Hindlimb muscle (tissue), 1 donor: Measurements from ENCODE around the gene OR4P4. TPM values are rescaled to one million over a fixed set of nuclear protein-coding genes. Genes with fewer than 3 reads are reported as not detected.

Experiments
- DNase-seq: peaks from one replicate; pipeline ENCODE4 v3.0.0-alpha.2; 2013
- polyA plus RNA-seq: library from polyadenylated mRNA; unstranded; fragments of 120-200 nt; gene quantifications from one replicate; pipeline ENCODE4 v1.2.1, GENCODE V29; 2013; ENCODE audit not compliant: insufficient read length

OR4P4 gene
- 0.15 TPM for polyA plus RNA-seq

DNA sequence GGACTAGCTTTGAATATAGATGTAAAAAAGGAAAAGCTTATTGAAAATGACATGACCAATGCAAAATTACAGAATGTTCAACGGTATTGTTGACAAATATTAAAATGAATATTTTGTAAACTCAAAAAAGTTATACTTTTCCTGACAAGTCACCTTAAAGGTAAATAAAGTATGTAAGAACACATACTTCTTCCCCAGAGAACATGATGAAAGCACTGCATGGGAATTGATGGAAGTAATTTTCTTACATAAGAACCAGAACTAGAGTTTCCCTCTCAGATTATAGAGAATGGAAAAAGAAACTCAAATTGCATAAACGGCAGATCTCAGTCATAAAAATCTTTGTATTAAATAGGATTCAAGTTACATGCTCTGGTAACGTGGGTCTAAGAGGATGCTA, at the start of gene OR4P4:
OR4P4 (plus strand) TSS at position 301 of the 400 bp plus-strand sequence.
- no peak for DNase-seq

DNA sequence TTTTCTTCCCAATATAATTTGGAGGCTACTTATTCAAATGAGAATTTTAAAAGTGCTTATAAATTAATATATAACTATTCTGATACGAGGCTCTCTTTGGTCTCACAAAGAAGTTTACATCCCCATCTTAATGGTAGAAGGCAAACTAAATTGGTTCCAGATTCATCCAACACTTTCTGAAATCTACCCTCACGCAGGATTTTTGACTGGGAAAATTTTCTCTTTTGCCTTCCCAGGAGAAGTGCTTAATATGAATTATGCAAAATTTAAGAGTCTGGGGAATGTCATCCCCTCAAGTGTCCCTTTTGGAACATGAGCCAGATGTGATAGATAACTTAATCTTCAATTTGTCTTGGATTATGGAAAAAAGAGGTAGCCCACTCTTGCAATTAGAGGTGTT, 27.4 kb upstream of the OR4P4 start, which contains the start of gene OR4C11:
OR4C11 (minus strand) TSS at position 101 of the 400 bp plus-strand sequence. CDS start 3,272 bp downstream, outside the sequence.
- DNase-seq: no peak

GRCh38 chr11:55624531-55624930, 10.4 kb upstream of the OR4P4 start:
- DNase-seq: no peak

GRCh38 chr11:55648027-55648426, 13.1 kb downstream of the OR4P4 start, which contains the start of gene OR4S2:
Gene OR4S2, plus strand, starts transcription at chr11:55648327. Its CDS starts 2,577 bp downstream, at chr11:55650904.
- DNase-seq: no peak

DNA sequence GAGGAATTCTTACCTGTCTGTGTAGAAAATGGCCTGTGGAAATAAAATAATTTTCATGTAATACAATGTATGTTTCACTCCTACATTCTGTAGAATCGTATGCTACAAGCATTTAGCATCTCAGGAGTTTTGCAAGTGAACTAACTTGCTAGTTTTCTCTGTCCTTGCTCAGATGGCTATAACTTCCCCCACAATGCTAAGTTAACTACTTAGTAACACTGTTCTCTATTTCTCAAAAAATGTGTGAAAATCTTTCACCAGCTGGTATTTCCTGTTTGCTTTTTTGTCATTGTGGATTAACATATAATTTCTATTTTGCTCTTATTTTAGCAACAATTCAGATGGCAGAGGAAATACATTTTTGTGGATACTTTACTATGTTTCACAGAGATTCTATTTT, 17.6 kb downstream of the OR4P4 start:
- DNase-seq: no peak

- DNase-seq: no peak
Observed at GRCh38 chr11:55655096-55655495, 20.2 kb downstream of the OR4P4 start.

DNA sequence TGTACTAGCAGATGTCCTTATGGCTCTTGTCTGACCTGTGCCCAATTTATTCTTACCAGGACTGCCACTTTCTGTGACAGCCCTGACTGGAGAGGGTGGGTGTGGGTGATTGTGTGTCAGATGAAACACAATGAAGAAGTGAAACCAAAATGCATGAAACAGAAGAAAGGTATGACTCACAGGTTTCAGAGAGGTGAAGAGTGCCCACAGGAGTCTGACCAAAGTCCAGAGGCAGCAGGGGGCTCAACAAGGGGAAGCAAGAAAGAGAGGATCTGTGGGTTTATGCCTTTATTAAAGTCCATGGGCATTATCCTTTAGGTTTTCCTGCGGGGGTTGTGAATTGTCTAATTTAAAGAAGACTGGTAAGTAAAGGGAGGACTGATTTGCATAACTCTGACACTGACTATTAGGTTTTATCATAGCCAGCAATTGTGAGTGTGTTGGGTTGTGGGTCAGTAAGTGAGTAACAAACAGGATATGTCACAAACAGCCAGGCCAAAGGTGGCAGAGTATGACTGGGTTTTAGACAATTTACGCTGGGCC, 23.2 kb downstream of the OR4P4 start:
- DNase-seq: no peak

- no peak for DNase-seq
Observed at GRCh38 chr11:55658608-55659007, 23.7 kb downstream of the OR4P4 start.

DNA sequence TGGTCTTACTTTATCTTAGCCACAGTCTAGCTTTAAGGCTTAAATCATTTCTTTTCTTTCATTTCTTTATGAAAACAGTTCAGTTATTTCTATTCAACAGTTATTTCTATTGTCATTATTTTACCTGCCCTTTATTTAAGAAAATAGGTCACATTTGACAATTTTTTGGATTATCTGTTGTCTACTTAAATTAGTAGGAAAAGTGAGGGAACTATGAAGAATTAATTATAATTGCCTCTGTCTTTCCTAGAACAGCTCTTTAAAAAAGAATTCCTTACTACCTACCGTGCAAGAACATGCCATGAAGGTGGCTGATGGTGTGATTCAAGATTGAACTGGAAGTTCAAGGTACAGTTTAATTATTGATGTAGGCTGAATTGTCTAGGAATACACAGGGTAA, 27.0 kb downstream of the OR4P4 start, which contains the start of gene OR4C6:
OR4C6 (plus strand) TSS at position 301 of the 400 bp plus-strand sequence. CDS start 2,966 bp downstream, outside the sequence.
- no peak for DNase-seq

DNA sequence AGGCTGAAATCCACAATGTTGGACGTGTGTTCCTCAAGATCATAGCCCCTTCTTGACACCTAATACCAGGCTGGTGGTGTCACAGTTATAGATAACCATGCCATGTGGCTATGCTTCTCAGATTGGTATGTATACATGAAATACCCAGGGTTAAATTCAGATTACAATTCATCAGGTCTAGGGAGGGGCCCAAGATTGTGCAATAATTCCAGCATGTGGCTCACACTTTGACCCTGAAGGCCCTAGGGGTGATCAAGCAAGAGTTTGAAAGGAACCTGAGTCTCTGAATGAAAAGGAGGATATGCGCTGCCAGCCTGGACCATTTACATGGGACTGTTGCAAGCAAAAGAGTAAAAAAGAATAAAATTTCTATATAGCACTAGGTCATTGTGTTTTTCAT, 34.5 kb downstream of the OR4P4 start:
- DNase-seq: no peak

DNA sequence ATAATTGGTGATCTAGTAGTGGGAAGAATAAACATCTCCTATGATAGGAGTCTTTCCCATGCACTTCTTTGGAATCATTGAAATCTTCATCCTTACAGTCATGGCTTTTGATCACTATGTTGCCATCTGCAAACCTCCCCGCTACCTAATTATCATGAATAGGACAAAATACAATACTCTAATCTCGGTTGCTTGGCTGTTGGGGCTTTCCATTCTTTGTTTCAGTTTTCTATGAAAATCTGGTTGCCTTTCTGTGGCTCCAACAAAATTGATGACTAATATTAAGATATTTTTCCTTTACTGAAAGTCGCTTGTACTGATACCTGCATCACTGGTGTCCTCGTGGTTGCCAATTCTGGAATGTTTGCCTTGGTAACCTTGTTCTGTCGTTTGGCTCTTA, 38.9 kb downstream of the OR4P4 start:
- no peak for DNase-seq

Other genes with a start within 250 kb of the OR4P4 start
- not detected for gene OR4C15, start 80.6 kb upstream of the OR4P4 start, polyA plus RNA-seq
- not detected for gene OR4C16, start 63.0 kb upstream of the OR4P4 start, polyA plus RNA-seq
- gene OR4C11, start 27.5 kb upstream of the OR4P4 start, polyA plus RNA-seq: not detected
- not detected for gene OR4S2, start 13.2 kb downstream of the OR4P4 start, polyA plus RNA-seq
- not detected for gene OR4C6, start 27.1 kb downstream of the OR4P4 start, polyA plus RNA-seq
- gene OR5D13, start 138.3 kb downstream of the OR4P4 start, polyA plus RNA-seq: not detected
- gene OR5D14, start 160.4 kb downstream of the OR4P4 start, polyA plus RNA-seq: not detected
- not detected for gene OR5L1, start 176.3 kb downstream of the OR4P4 start, polyA plus RNA-seq
- gene OR5D18, start 184.5 kb downstream of the OR4P4 start, polyA plus RNA-seq: not detected
- gene OR5L2, start 192.1 kb downstream of the OR4P4 start, polyA plus RNA-seq: not detected
- gene OR5D16, start 203.6 kb downstream of the OR4P4 start, polyA plus RNA-seq: not detected
- gene TRIM51, start 248.2 kb downstream of the OR4P4 start, polyA plus RNA-seq: not detected